GM18907 (cell line): ENCODE results near the gene TRMT2A.
"Not testable (repeated sequence)": the region's sequence is repeated elsewhere in the genome, so short reads cannot be mapped to it uniquely, and the experiment has no call there.

ENCODE experiments used
- ATAC-seq: cut with Tn5 transposase; IDR thresholded peaks from one replicate; pipeline ENCODE4 v1.9.1; 2021; ENCODE audit warnings: mild to moderate bottlenecking, moderate library complexity; ENCODE audit not compliant: unreplicated experiment

Gene TRMT2A

GRCh38 chr22:20116951-20117632 lies at the start of gene TRMT2A:
Gene TRMT2A (minus strand): TSS chr22:20117226. CDS start chr22:20116906, 320 bp downstream.
- peak; percentile 72 for ATAC-seq

GRCh38 chr22:20166703-20167102 lies 49.7 kb upstream of the TRMT2A start:
- no peak for ATAC-seq

- ATAC-seq = no peak
Measured at GRCh38 chr22:20165913-20166312, 48.9 kb upstream of the TRMT2A start.

- no peak for ATAC-seq
Measured at GRCh38 chr22:20165421-20165820, 48.4 kb upstream of the TRMT2A start.

- ATAC-seq = no peak
Measured at GRCh38 chr22:20164863-20165262, 47.8 kb upstream of the TRMT2A start.

GRCh38 chr22:20160041-20160440 lies 43.0 kb upstream of the TRMT2A start:
- ATAC-seq = no peak

- not testable (repeated sequence) for ATAC-seq
Measured at GRCh38 chr22:20159531-20159930, 42.5 kb upstream of the TRMT2A start.

GRCh38 chr22:20159076-20159475 lies 42.0 kb upstream of the TRMT2A start:
- no peak for ATAC-seq

- ATAC-seq = no peak
Measured at GRCh38 chr22:20158391-20159036, 41.5 kb upstream of the TRMT2A start.

GRCh38 chr22:20157430-20158183 lies 40.6 kb upstream of the TRMT2A start:
- no peak for ATAC-seq

- no peak for ATAC-seq
Measured at GRCh38 chr22:20156611-20157429, 39.8 kb upstream of the TRMT2A start.

- ATAC-seq = no peak
Measured at GRCh38 chr22:20156042-20156389, 39.0 kb upstream of the TRMT2A start.

GRCh38 chr22:20155330-20156041 lies 38.5 kb upstream of the TRMT2A start:
- no peak for ATAC-seq

- ATAC-seq = no peak
Measured at GRCh38 chr22:20154602-20155187, 37.7 kb upstream of the TRMT2A start.

GRCh38 chr22:20153945-20154344 lies 36.9 kb upstream of the TRMT2A start:
- no peak for ATAC-seq

- ATAC-seq = no peak
Measured at GRCh38 chr22:20152464-20152890, 35.5 kb upstream of the TRMT2A start.

- ATAC-seq = no peak
Measured at GRCh38 chr22:20151276-20151588, 34.2 kb upstream of the TRMT2A start.

GRCh38 chr22:20150381-20151275 lies 33.6 kb upstream of the TRMT2A start, which contains the start of gene CCDC188:
Gene CCDC188 (minus strand): TSS chr22:20151055. CDS start chr22:20150986, 69 bp downstream.
- ATAC-seq = no peak
